GM23248 (cell line): ENCODE data around the gene CDKN2AIP. TPM values are rescaled to one million over a fixed set of nuclear protein-coding genes. Genes with fewer than 3 reads are reported as not detected.

Experiments used
- DNase-seq: peaks from one replicate; pipeline ENCODE4 v3.0.0-alpha.2; 2015
- H2AFZ ChIP-seq: fragments of 200-600 bp; sonication (generic); 2 replicates; pipeline ENCODE4 v1.6.1; 2016; ENCODE audit warnings: antibody characterized with exemption
- H3F3A ChIP-seq: fragments of 200-600 bp; sonication (generic); 2 replicates; pipeline ENCODE4 v1.6.1; 2016; ENCODE audit warnings: mild to moderate bottlenecking, antibody characterized with exemption, mixed run types; ENCODE audit not compliant: insufficient read depth
- H3K27ac ChIP-seq: fragments of 200-600 bp; sonication (generic); 2 replicates; pipeline ENCODE4 v1.5.1; 2016; ENCODE audit warnings: mild to moderate bottlenecking
- H3K27me3 ChIP-seq: fragments of 200-600 bp; sonication (generic); replicated peaks from 2 replicates; pipeline ENCODE4 v1.6.1; 2016; ENCODE audit warnings: mild to moderate bottlenecking; ENCODE audit not compliant: insufficient read depth
- H3K36me3 ChIP-seq: fragments of 200-600 bp; sonication (generic); 2 replicates; pipeline ENCODE4 v1.6.1; 2016; ENCODE audit warnings: low read depth, mild to moderate bottlenecking
- H3K4me1 ChIP-seq: fragments of 200-600 bp; sonication (generic); 2 replicates; pipeline ENCODE4 v1.6.1; 2016; ENCODE audit warnings: mild to moderate bottlenecking; ENCODE audit not compliant: insufficient read depth
- H3K4me2 ChIP-seq: fragments of 200-600 bp; sonication (generic); one replicate; pipeline ENCODE4 v1.6.1; 2016; ENCODE audit warnings: mild to moderate bottlenecking; ENCODE audit not compliant: unreplicated experiment
- H3K4me3 ChIP-seq: fragments of 200-600 bp; sonication (generic); 2 replicates; pipeline ENCODE4 v1.5.1; 2016; ENCODE audit warnings: mild to moderate bottlenecking
- H3K79me2 ChIP-seq: fragments of 200-600 bp; sonication (generic); 2 replicates; pipeline ENCODE4 v1.6.1; 2016; ENCODE audit warnings: mild to moderate bottlenecking; ENCODE audit not compliant: insufficient read depth
- H3K9ac ChIP-seq: fragments of 200-600 bp; sonication (generic); 2 replicates; pipeline ENCODE4 v1.6.1; 2016; ENCODE audit warnings: mild to moderate bottlenecking
- H3K9me2 ChIP-seq: fragments of 200-600 bp; sonication (generic); 2 replicates; pipeline ENCODE4 v1.6.1; 2016; ENCODE audit warnings: mixed run types, mild to moderate bottlenecking, moderate library complexity; ENCODE audit not compliant: insufficient read depth
- H3K9me3 ChIP-seq: fragments of 200-600 bp; sonication (generic); one replicate; pipeline ENCODE4 v1.6.1; 2017; ENCODE audit warnings: low read depth
- H4K20me1 ChIP-seq: fragments of 200-600 bp; sonication (generic); 2 replicates; pipeline ENCODE4 v1.6.0; 2016; ENCODE audit not compliant: insufficient read depth
- EZH2 ChIP-seq: fragments of 200-600 bp; sonication (generic); IDR thresholded peaks from 2 replicates; pipeline ENCODE4 v1.6.1; 2018; ENCODE audit warnings: antibody characterized with exemption, mild to moderate bottlenecking; ENCODE audit not compliant: insufficient read depth, poor library complexity, severe bottlenecking
- EZH2phosphoT487 ChIP-seq: fragments of 200-600 bp; sonication (generic); IDR thresholded peaks from 2 replicates; pipeline ENCODE4 v1.6.1; 2018; ENCODE audit warnings: antibody characterized with exemption, moderate library complexity, mild to moderate bottlenecking, low read depth; ENCODE audit not compliant: insufficient read depth
- WGBS, 2 experiments: methylation state at CpG; one replicate each; pipeline ENCODE4 v1.1.6; 2015 to 2017; ENCODE audit warnings: low lambda C conversion rate in 2 of 2, low coverage in 1 of 2; ENCODE audit errors: missing lambda C conversion rate in 2 of 2; 5-methylcytosine and 5-hydroxymethylcytosine counted together
- in situ Hi-C: fragments of 300-500 bp; cut with MboI; formaldehyde crosslinking; loops from 2 replicates; pipeline ENCODE4 v1.15.0; 2020
- polyA plus RNA-seq: library from polyadenylated mRNA; unstranded; fragments of >200 nt; fragmentation: Nextera tagmentation; extraction: Ambion mirVana; gene quantifications from 2 replicates; pipeline ENCODE4 v1.2.1, GENCODE V29; 2016
- total RNA-seq: library from RNA; depleted of rRNA; stranded (reverse); fragments of >200 nt; shearing (Covaris generic); gene quantifications from 2 replicates; pipeline ENCODE4 v1.2.3, GENCODE V29; 2014

CDKN2AIP gene
- total and polyA plus RNA-seq, 2 experiments from 2014 or later: 14.6 to 18.7 TPM

DNA sequence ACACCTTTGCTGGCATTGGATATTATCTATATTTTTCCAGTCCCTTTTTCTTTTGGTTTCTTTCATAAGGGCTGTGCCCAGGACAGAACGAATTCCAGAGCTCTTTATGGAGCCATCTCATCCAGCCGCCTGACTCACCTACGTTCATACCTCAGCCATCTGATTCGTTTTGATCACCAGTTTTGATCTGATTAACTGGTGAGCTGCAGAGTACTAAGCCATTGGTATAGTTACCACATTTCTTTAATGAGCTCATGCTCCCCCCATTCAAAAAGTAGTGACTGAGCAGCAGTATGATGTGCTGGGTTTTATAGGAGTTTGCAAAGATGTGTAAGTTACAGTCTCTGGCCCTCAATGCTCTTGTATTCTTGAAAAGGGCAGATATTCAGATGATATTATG is 43.0 kb upstream of the CDKN2AIP start:
- Histone ChIP-seq H3K4me1 (peaks cover 14% of the 10 kb centered on the region), H3K9me2 (no peaks in the 10 kb centered on the region), H3K9ac (no peak overlapping the region), H3K27me3 (no peaks in the 10 kb centered on the region), H4K20me1 (no peaks in the 10 kb centered on the region), H3K36me3 (no peaks in the 10 kb centered on the region), H3K4me3 (no peak overlapping the region), H3F3A (0 out of 2 replicates have a peak, but pooled peaks cover 3% of the 10 kb centered on the region), H3K79me2 (no peaks in the 10 kb centered on the region), H3K27ac (no peak overlapping the region), H3K9me3 (no peaks in the 10 kb centered on the region), H2AFZ (no peak overlapping the region), H3K4me2 (no peak overlapping the region)
- WGBS, 2 experiments: 72 to 84% methylated on average over 4 of the region's 4 CpGs
- TF ChIP-seq EZH2 (no peak), EZH2phosphoT487 (no peak)
- peak; percentile 22 for DNase-seq
- in situ Hi-C loops: loop anchor here (10.0 kb wide), 1 partner anchor 127 kb away; no protein-coding TSS in a partner anchor

GRCh38 chr4:183402771-183403170 is 41.7 kb upstream of the CDKN2AIP start:
- Histone ChIP-seq H3K9me3 (no peaks in the 10 kb centered on the region), H3K9me2 (no peaks in the 10 kb centered on the region), H2AFZ (no peak overlapping the region), H3F3A (0 out of 2 replicates have a peak, but pooled peaks cover 3% of the 10 kb centered on the region), H3K27me3 (no peaks in the 10 kb centered on the region), H3K36me3 (no peaks in the 10 kb centered on the region), H3K4me2 (no peak overlapping the region), H3K79me2 (no peaks in the 10 kb centered on the region), H3K9ac (no peak overlapping the region), H3K27ac (no peak overlapping the region), H3K4me3 (no peak overlapping the region), H3K4me1 (peaks cover 14% of the 10 kb centered on the region), H4K20me1 (no peaks in the 10 kb centered on the region)
- TF ChIP-seq EZH2phosphoT487 (no peak), EZH2 (no peak)
- WGBS, 2 experiments: 60 to 63% methylated on average over 4 of the region's 4 CpGs
- in situ Hi-C loops: loop anchor here (10.0 kb wide), 1 partner anchor 128 kb away; no protein-coding TSS in a partner anchor
- DNase-seq: peak; percentile 45

GRCh38 chr4:183403486-183403885 is 41.0 kb upstream of the CDKN2AIP start:
- peak; percentile 30 for DNase-seq
- H3K27me3 ChIP-seq: no peaks in the 10 kb centered on the region
- peaks cover 11% of the 10 kb centered on the region for H3K4me1 ChIP-seq
- 84 to 88% methylated on average over 9 of the region's 9 CpGs for WGBS, 2 experiments
- H3K27ac ChIP-seq: no peak overlapping the region
- H3K9me3 ChIP-seq: no peaks in the 10 kb centered on the region
- no peak overlapping the region for H2AFZ ChIP-seq
- H4K20me1 ChIP-seq: no peaks in the 10 kb centered on the region
- no peak for TF ChIP-seq EZH2
- TF ChIP-seq EZH2phosphoT487: no peak
- no peaks in the 10 kb centered on the region for H3K9me2 ChIP-seq
- 0 out of 2 replicates have a peak, but pooled peaks cover 3% of the 10 kb centered on the region for H3F3A ChIP-seq
- H3K36me3 ChIP-seq: no peaks in the 10 kb centered on the region
- in situ Hi-C loops: loop anchor here (10.0 kb wide), 1 partner anchor 129 kb away; no protein-coding TSS in a partner anchor
- H3K9ac ChIP-seq: no peak overlapping the region
- no peak overlapping the region for H3K4me3 ChIP-seq
- H3K4me2 ChIP-seq: no peak overlapping the region
- H3K79me2 ChIP-seq: no peaks in the 10 kb centered on the region

- no peak for DNase-seq
- H3F3A ChIP-seq: 0 out of 2 replicates have a peak, but pooled peaks cover 3% of the 10 kb centered on the region
- no peak overlapping the region for H3K27ac ChIP-seq
- 69 to 77% methylated on average over 4 of the region's 4 CpGs for whole genome bisulfite sequencing, 2 experiments
- H3K9ac ChIP-seq: no peak overlapping the region
- H3K9me2 ChIP-seq: no peaks in the 10 kb centered on the region
- H3K4me3 ChIP-seq: no peak overlapping the region
- H3K36me3 ChIP-seq: no peaks in the 10 kb centered on the region
- peaks cover 10% of the 10 kb centered on the region for H3K4me1 ChIP-seq
- no peak overlapping the region for H2AFZ ChIP-seq
- no peaks in the 10 kb centered on the region for H3K79me2 ChIP-seq
- no peaks in the 10 kb centered on the region for H4K20me1 ChIP-seq
- no peak for TF ChIP-seq EZH2
- no peak for TF ChIP-seq EZH2phosphoT487
- in situ Hi-C loops: loop anchor here (10.0 kb wide), 1 partner anchor 129 kb away; no protein-coding TSS in a partner anchor
- no peak overlapping the region for H3K4me2 ChIP-seq
- no peaks in the 10 kb centered on the region for H3K27me3 ChIP-seq
- H3K9me3 ChIP-seq: no peaks in the 10 kb centered on the region
Measured at GRCh38 chr4:183403961-183404360, 40.5 kb upstream of the CDKN2AIP start.
